Activated naive CD4-positive, alpha-beta T cell treated with anti-CD3 and anti-CD28 coated beads, Interleukin-2, amount 10 ng/mL, durations not matched to agents 7 days and 5 days (primary cell): Measurements from ENCODE around the gene CTH.

Experiments
- CTCF ChIA-PET: fragments of 350-600 bp; sonication (Branson Sonifier 250); formaldehyde crosslinking; loops from one replicate; lab custom pipeline; 2021; ENCODE audit warnings: antibody characterized with exemption; lab: Charles Lee
- DNase-seq: peaks from one replicate; pipeline ENCODE4 v3.0.0-alpha.2; 2020
- H3K27ac Mint-ChIP-seq: one replicate; pipeline ENCODE4 v1.8.0; 2021; ENCODE audit warnings: mild to moderate bottlenecking, moderate library complexity, mixed read lengths
- H3K27me3 Mint-ChIP-seq: one replicate; pipeline ENCODE4 v1.8.0; 2021; ENCODE audit warnings: mild to moderate bottlenecking, mixed read lengths
- H3K36me3 Mint-ChIP-seq: one replicate; pipeline ENCODE4 v1.8.0; 2021; ENCODE audit warnings: mixed read lengths
- H3K4me1 Mint-ChIP-seq: one replicate; pipeline ENCODE4 v1.8.0; 2021; ENCODE audit warnings: mixed read lengths
- H3K4me3 Mint-ChIP-seq: one replicate; pipeline ENCODE4 v1.8.0; 2021; ENCODE audit warnings: mild to moderate bottlenecking, moderate library complexity, mixed read lengths
- H3K9me3 Mint-ChIP-seq: one replicate; pipeline ENCODE4 v1.8.0; 2021; ENCODE audit warnings: mixed read lengths

Gene CTH

GRCh38 chr1:70486676-70487458, 75.8 kb downstream of the CTH start:
- CTCF ChIA-PET, result interaction anchor here (1.7 kb wide), 1 partner anchor 353 kb away, joined by 11 read pairs; no protein-coding TSS in a partner anchor
- no peak overlapping the region for H3K4me3 Mint-ChIP-seq
- no peaks in the 10 kb centered on the region for H3K36me3 Mint-ChIP-seq
- no peak for DNase-seq
- no peaks in the 10 kb centered on the region for H3K4me1 Mint-ChIP-seq
- peaks cover 14% of the 10 kb centered on the region for H3K27me3 Mint-ChIP-seq
- no peaks in the 10 kb centered on the region for H3K9me3 Mint-ChIP-seq
- no peak overlapping the region for H3K27ac Mint-ChIP-seq

- Mint-ChIP-seq H3K4me1 (no peaks in the 10 kb centered on the region), H3K9me3 (no peaks in the 10 kb centered on the region), H3K36me3 (no peaks in the 10 kb centered on the region), H3K4me3 (no peak overlapping the region), H3K27ac (no peak overlapping the region), H3K27me3 (peaks cover 14% of the 10 kb centered on the region)
- DNase-seq, result no peak
- CTCF ChIA-PET, result interaction anchor here (1.7 kb wide), 1 partner anchor 354 kb away, joined by 11 read pairs; no protein-coding TSS in a partner anchor
Observed at GRCh38 chr1:70487459-70487815, 76.4 kb downstream of the CTH start.

- Mint-ChIP-seq H3K4me3 (no peak overlapping the region), H3K36me3 (no peaks in the 10 kb centered on the region), H3K4me1 (no peaks in the 10 kb centered on the region), H3K27ac (no peak overlapping the region), H3K9me3 (no peaks in the 10 kb centered on the region), H3K27me3 (peaks cover 14% of the 10 kb centered on the region)
- DNase-seq, result peak; percentile 23
- CTCF ChIA-PET, result interaction anchor here (1.7 kb wide), 1 partner anchor 355 kb away, joined by 11 read pairs; no protein-coding TSS in a partner anchor
Observed at GRCh38 chr1:70487910-70488665, 77.0 kb downstream of the CTH start.
